GM12891 (cell line): ENCODE measurements around the gene THSD4.

Experiments
- DNase-seq: peaks from one replicate; pipeline ENCODE4 v3.0.0; 2011; ENCODE audit warnings: low spot score; ENCODE audit not compliant: insufficient read length
- FAIRE-seq: peaks from 2 replicates; lab custom pipeline; 2011; peaks lifted over from hg19 to GRCh38; lab: Jason Lieb, UNC
- PAX5 ChIP-seq: IDR thresholded peaks from 2 replicates; pipeline ENCODE4 v1.6.1; 2011; ENCODE audit warnings: low read length, moderate library complexity, mild to moderate bottlenecking; ENCODE audit not compliant: insufficient read depth, severe bottlenecking
- POLR2A ChIP-seq: IDR thresholded peaks from 2 replicates; pipeline ENCODE4 v1.6.1; 2011; ENCODE audit warnings: low read depth, low read length, control low read depth
- POLR2AphosphoS5 ChIP-seq: IDR thresholded peaks from 2 replicates; pipeline ENCODE4 v1.6.1; 2011; ENCODE audit warnings: low read depth, low read length, control low read depth
- POU2F2 ChIP-seq: IDR thresholded peaks from 2 replicates; pipeline ENCODE4 v1.6.1; 2011; ENCODE audit warnings: low read depth, mild to moderate bottlenecking, control low read depth, low read length, moderate library complexity
- SPI1 ChIP-seq: IDR thresholded peaks from 2 replicates; pipeline ENCODE4 v1.6.1; 2011; ENCODE audit warnings: low read depth, low read length, control low read depth
- TAF1 ChIP-seq: IDR thresholded peaks from 2 replicates; pipeline ENCODE4 v1.6.1; 2011; ENCODE audit warnings: low read depth, low read length, control low read depth

Gene THSD4

GRCh38 chr15:71571641-71572040 lies 456.4 kb downstream of the THSD4 start:
- no peak for FAIRE-seq
- DNase-seq: no peak
- TF ChIP-seq POU2F2 (no peak), POLR2A (no peak), PAX5 (no peak), SPI1 (no peak), TAF1 (no peak), POLR2AphosphoS5 (no peak)

- DNase-seq: no peak
- no peak for TF ChIP-seq PAX5
- no peak for FAIRE-seq
Observed at GRCh38 chr15:71572452-71573053, 457.3 kb downstream of the THSD4 start.

GRCh38 chr15:71573599-71573998 lies 458.3 kb downstream of the THSD4 start:
- TF ChIP-seq POU2F2 (no peak), PAX5 (no peak), POLR2A (no peak), SPI1 (no peak), TAF1 (no peak), POLR2AphosphoS5 (no peak)
- DNase-seq (no peak), FAIRE-seq (no peak)

- DNase-seq (no peak), FAIRE-seq (no peak)
- TF ChIP-seq PAX5 (no peak), POLR2AphosphoS5 (no peak), TAF1 (no peak), POLR2A (no peak), POU2F2 (no peak), SPI1 (no peak)
Observed at GRCh38 chr15:71575474-71576045, 460.3 kb downstream of the THSD4 start.

- DNase-seq (no peak), FAIRE-seq (no peak)
- TF ChIP-seq POU2F2 (no peak), POLR2A (no peak), SPI1 (no peak), TAF1 (no peak), POLR2AphosphoS5 (no peak), PAX5 (no peak)
Observed at GRCh38 chr15:71577071-71577470, 461.8 kb downstream of the THSD4 start.

GRCh38 chr15:71581398-71581930 lies 466.2 kb downstream of the THSD4 start:
- DNase-seq: no peak
- no peak for FAIRE-seq
- TF ChIP-seq SPI1 (no peak), TAF1 (no peak), POU2F2 (no peak), POLR2AphosphoS5 (no peak), PAX5 (no peak), POLR2A (no peak)

- no peak for FAIRE-seq
- no peak for TF ChIP-seq POLR2A
- no peak for TF ChIP-seq SPI1
- no peak for TF ChIP-seq POLR2AphosphoS5
- TF ChIP-seq POU2F2: no peak
- TF ChIP-seq PAX5: no peak
- TF ChIP-seq TAF1: no peak
Observed at GRCh38 chr15:71585159-71585558, 469.9 kb downstream of the THSD4 start.

GRCh38 chr15:71586463-71586862 lies 471.2 kb downstream of the THSD4 start:
- FAIRE-seq (no peak), DNase-seq (no peak)
- TF ChIP-seq POLR2A: no peak
- TF ChIP-seq POU2F2: no peak
- TF ChIP-seq POLR2AphosphoS5: no peak
- TF ChIP-seq TAF1: no peak
- TF ChIP-seq PAX5: no peak
- no peak for TF ChIP-seq SPI1

More at GRCh38 chr15:71585159-71585558, 469.9 kb downstream of the THSD4 start:
- no peak for DNase-seq

GRCh38 chr15:71588746-71589145 lies 473.5 kb downstream of the THSD4 start:
- FAIRE-seq (no peak), DNase-seq (no peak)
- TF ChIP-seq PAX5: no peak
- no peak for TF ChIP-seq SPI1
- TF ChIP-seq POLR2AphosphoS5: no peak
- TF ChIP-seq POU2F2: no peak
- no peak for TF ChIP-seq TAF1
- no peak for TF ChIP-seq POLR2A

GRCh38 chr15:71591057-71591456 lies 475.8 kb downstream of the THSD4 start:
- FAIRE-seq (no peak), DNase-seq (no peak)
- TF ChIP-seq POLR2A (no peak), SPI1 (no peak), TAF1 (no peak), POU2F2 (no peak), POLR2AphosphoS5 (no peak), PAX5 (no peak)
